Adrenal gland (tissue), 12 donors: ENCODE data around the gene S1PR4. TPM values are rescaled to one million over a fixed set of nuclear protein-coding genes. Genes with fewer than 3 reads are reported as not detected.

ENCODE experiments used
- DNase-seq, 7 donors: peaks; one replicate each; pipeline ENCODE4 v3.0.0-alpha.2; 2019 to 2020
- H3K27ac ChIP-seq, 5 donors: fragments of 200-600 bp; sonication (generic) in 4 of 5; 1 replicate in 3 of 5; 2 replicates in 2 of 5; pipeline versions ENCODE4 v1.5.1 to v1.8.0; 2016 to 2020; ENCODE audit warnings: mild to moderate bottlenecking in 1 of 5
- H3K27me3 ChIP-seq: fragments of 200-600 bp; 2 replicates; pipeline ENCODE4 v1.8.0; 2021
- H3K36me3 ChIP-seq, 2 donors: fragments of 200-600 bp; replicated peaks in 1 of 2; 1 replicate in 1 of 2; 2 replicates in 1 of 2; pipeline versions ENCODE4 v1.5.1 to v1.8.0; 2018 to 2022
- H3K4me1 ChIP-seq, 2 donors: fragments of 200-600 bp; replicated peaks in 1 of 2; 1 replicate in 1 of 2; 2 replicates in 1 of 2; pipeline versions ENCODE4 v1.5.1 to v1.8.0; 2018 to 2021
- H3K4me3 ChIP-seq, 4 donors: fragments of 200-600 bp; sonication (generic) in 3 of 4; one replicate each; pipeline ENCODE4 v1.5.1; 2016 to 2018
- H3K9me3 ChIP-seq, 3 donors: fragments of 200-600 bp; sonication (generic) in 1 of 3; replicated peaks in 1 of 3; 1 replicate in 2 of 3; 2 replicates in 1 of 3; pipeline versions ENCODE4 v1.5.1 to v1.8.0; 2016 to 2021
- CTCF ChIP-seq, 6 experiments: fragments of 450-650 bp in 4 of 6; fragments of 200-600 bp in 2 of 6; sonication (generic) in 1 of 6; IDR thresholded peaks; 1 replicate in 5 of 6; 2 replicates in 1 of 6; pipeline versions ENCODE4 v1.5.1 to v1.8.0; 2016 to 2021; ENCODE audit warnings: antibody characterized with exemption in 6 of 6, mild to moderate bottlenecking in 2 of 6, moderate library complexity in 1 of 6
- POLR2A ChIP-seq, 2 donors: fragments of 450-650 bp; IDR thresholded peaks; one replicate each; pipeline ENCODE4 v1.6.1; 2017; ENCODE audit warnings: antibody characterized with exemption in 2 of 2, mild to moderate bottlenecking in 2 of 2, moderate library complexity in 1 of 2
- WGBS, 4 donors: extraction: QIAGEN DNeasy Blood & Tissue Kit in 2 of 4; methylation state at CpG; one replicate each; pipeline versions ENCODE4 v1.1.5 to v1.1.7; 2013 to 2017; 5-methylcytosine and 5-hydroxymethylcytosine counted together
- intact Hi-C, 2 donors: fragments of 100-400 bp; cut with DNase I; formaldehyde crosslinking; loops; one replicate each; pipeline versions ENCODE4 v1.14.1 to v1.15.0; 2022 to 2023
- polyA plus RNA-seq, 3 donors: library from polyadenylated mRNA; stranded (reverse); fragments of 200-250 nt in 2 of 3; fragments of 350-450 nt in 1 of 3; fragmentation: Illumina TruSeq in 1 of 3; extraction: RNeasy Lipid Tissue Mini Kit (QIAGEN cat#74804) in 1 of 3; gene quantifications; one replicate each; pipeline ENCODE4 v1.2.3, GENCODE V29; 2013 to 2014
- total RNA-seq, 9 donors: library from RNA; depleted of rRNA in 4 of 9; stranded (reverse); fragments of >200 nt in 4 of 9; fragments of 120-200 nt in 1 of 9; fragmentation: NEBNext Ultra II Directional in 1 of 9; extraction: Animal tissue kit (Norgen Biotek cat#: 25700) in 1 of 9; gene quantifications; one replicate each; pipeline versions ENCODE4 v1.1.0 to v1.2.4, GENCODE V29; 2013 to 2023
- donor health status: healthy with polysubstance abuse.
- donor health status: Bipolar disorder and iron deficiency.
- donor health status: DM: yes; HTN: yes; CAD: no.
- donor health status: DM: no; HTN: no; CAD: no.
- donor health status: DM: no; HTN: no; CAD: no.
- donor health status: DM: yes; HTN: yes; CAD: no.

The S1PR4 gene
- total and polyA plus RNA-seq, 12 donors = 0.78 to 5.5 (median 2.2) TPM; not detected in 1

DNA sequence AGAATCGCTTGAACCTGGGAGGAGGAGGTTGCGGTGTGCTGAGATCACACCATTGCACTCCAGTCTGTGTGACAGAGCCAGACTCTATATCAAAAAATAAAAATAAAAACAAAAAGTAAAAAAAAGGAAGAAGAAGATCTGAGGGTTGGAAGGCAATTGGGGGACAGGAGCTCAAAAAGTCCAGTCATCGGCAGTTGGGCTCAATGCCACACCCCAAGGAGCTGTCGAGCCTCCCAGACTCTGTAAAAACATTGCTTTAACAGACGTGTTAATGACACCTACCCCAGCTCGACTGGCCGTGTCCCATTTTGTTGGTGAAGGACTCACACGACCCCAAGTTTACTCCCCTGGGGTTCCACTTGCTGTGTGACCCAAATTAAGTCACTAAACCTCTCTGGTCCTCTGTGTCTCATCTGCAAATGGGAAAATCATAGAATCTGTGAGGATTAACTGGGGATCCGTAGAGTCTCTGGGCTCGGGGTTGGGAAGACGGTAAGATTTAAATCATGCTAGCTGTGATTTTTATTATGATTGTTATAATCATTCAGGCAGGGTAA, 35.7 kb upstream of the S1PR4 start:
- H3K27me3 ChIP-seq = no peaks in the 10 kb centered on the region
- H3K36me3 ChIP-seq = no peaks in the 10 kb centered on the region
- H3K4me1 ChIP-seq = peaks cover 0 to 15% of the 10 kb centered on the region in 2 donors
- intact Hi-C loops = no loop called here
- no peak for DNase-seq
- H3K4me3 ChIP-seq = no peak overlapping the region
- peaks cover 0 to 4% (median 0%) of the 10 kb centered on the region in 3 donors for H3K9me3 ChIP-seq
- TF ChIP-seq CTCF (IDR thresholded peaks at IDR 0.05) (no peak), POLR2A (IDR thresholded peaks at IDR 0.05) (no peak)
- peak overlapping the region; percentile 27 to 93 (median 59) for H3K27ac ChIP-seq
- WGBS, 4 donors = 60 to 71% (median 62%) methylated on average over 11 of the region's 11 CpGs

GRCh38 chr19:3145909-3146676, 32.5 kb upstream of the S1PR4 start:
- Histone ChIP-seq H3K27ac (peak overlapping the region in 1 of 5 donors; percentile 63), H3K4me1 (peaks cover 0 to 15% of the 10 kb centered on the region in 2 donors), H3K36me3 (no peaks in the 10 kb centered on the region), H3K27me3 (no peaks in the 10 kb centered on the region), H3K4me3 (no peak overlapping the region), H3K9me3 (no peaks in the 10 kb centered on the region)
- DNase-seq = peak in 3 of 7 donors; percentile 42 to 66 (median 51)
- intact Hi-C loops = no loop called here
- 57 to 68% (median 64%) methylated on average over 16 to 20 of the region's 20 CpGs for WGBS, 4 donors
- TF ChIP-seq POLR2A (IDR thresholded peaks at IDR 0.05) (no peak), CTCF (IDR thresholded peaks at IDR 0.05) (no peak)

GRCh38 chr19:3146677-3147100, 31.9 kb upstream of the S1PR4 start:
- no peak overlapping the region for H3K27ac ChIP-seq
- DNase-seq = peak in 1 of 7 donors; percentile 34
- H3K4me3 ChIP-seq = no peak overlapping the region
- H3K27me3 ChIP-seq = no peaks in the 10 kb centered on the region
- peaks cover 0 to 10% of the 10 kb centered on the region in 2 donors for H3K4me1 ChIP-seq
- intact Hi-C loops = no loop called here
- no peaks in the 10 kb centered on the region for H3K36me3 ChIP-seq
- H3K9me3 ChIP-seq = no peaks in the 10 kb centered on the region
- TF ChIP-seq CTCF (IDR thresholded peaks at IDR 0.05) (peak; percentile 37 to 68 (median 58)), POLR2A (IDR thresholded peaks at IDR 0.05) (no peak)
- 50 to 61% (median 53%) methylated on average over 5 of the region's 5 CpGs for WGBS, 4 donors

DNA sequence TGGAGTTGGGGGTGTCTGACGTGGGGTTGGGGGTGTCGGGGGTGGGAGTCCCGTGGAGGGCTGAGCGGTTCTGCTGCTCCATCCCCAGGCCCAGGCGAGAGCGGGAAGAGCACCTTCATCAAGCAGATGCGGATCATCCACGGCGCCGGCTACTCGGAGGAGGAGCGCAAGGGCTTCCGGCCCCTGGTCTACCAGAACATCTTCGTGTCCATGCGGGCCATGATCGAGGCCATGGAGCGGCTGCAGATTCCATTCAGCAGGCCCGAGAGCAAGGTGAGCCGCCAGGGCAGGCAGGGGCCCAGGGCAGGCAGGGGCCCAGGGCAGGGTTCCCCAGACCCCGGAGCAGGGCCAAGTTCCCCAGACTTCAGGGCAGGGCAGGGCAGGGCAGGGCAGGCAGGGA, 30.1 kb upstream of the S1PR4 start:
- no peaks in the 10 kb centered on the region for H3K4me1 ChIP-seq
- DNase-seq = no peak
- intact Hi-C loops = no loop called here
- TF ChIP-seq CTCF (IDR thresholded peaks at IDR 0.05) (no peak), POLR2A (IDR thresholded peaks at IDR 0.05) (no peak)
- 83 to 93% (median 86%) methylated on average over 9 to 20 of the region's 20 CpGs for WGBS, 4 donors
- no peak overlapping the region for H3K27ac ChIP-seq
- no peaks in the 10 kb centered on the region for H3K36me3 ChIP-seq
- no peak overlapping the region for H3K4me3 ChIP-seq
- no peaks in the 10 kb centered on the region for H3K9me3 ChIP-seq
- H3K27me3 ChIP-seq = no peaks in the 10 kb centered on the region
